GM21737 (cell line): Measurements from ENCODE around the gene FGF9.

ENCODE experiments used
- ATAC-seq: cut with Tn5 transposase; IDR thresholded peaks from one replicate; pipeline ENCODE4 v1.9.1; 2021; ENCODE audit warnings: mild to moderate bottlenecking, moderate library complexity; ENCODE audit not compliant: unreplicated experiment

The FGF9 gene

GRCh38 chr13:21752501-21752900 is 81.6 kb downstream of the FGF9 start:
- no peak for ATAC-seq

- ATAC-seq: no peak
These were observed 82.3 kb downstream of the FGF9 start for GRCh38 chr13:21753117-21753729.
